ENCODE results near the gene GALNTL6.

GALNTL6 gene

GRCh38 chr4:171834640-171835039, 21.4 kb downstream of the GALNTL6 start:
- Histone ChIP-seq H3K9me2 (replicated peaks; ENCODE audit: low read depth, low read length) (no peaks in the 10 kb centered on the region), H3K4me2 (ENCODE audit: low read depth, low read length, poor library complexity, severe bottlenecking) (no peak overlapping the region), H3K27me3 (ENCODE audit: insufficient read depth, low read length, poor library complexity, severe bottlenecking) (no peaks in the 10 kb centered on the region), H3K36me3 (ENCODE audit: insufficient read depth, low read length) (no peaks in the 10 kb centered on the region), H3K79me2 (ENCODE audit: insufficient read depth, low read length) (no peaks in the 10 kb centered on the region), H4K20me1 (ENCODE audit: insufficient read depth, low read length, poor library complexity, severe bottlenecking) (no peaks in the 10 kb centered on the region), H3K9me3 (ENCODE audit: insufficient read depth, low read depth, low read length) (no peaks in the 10 kb centered on the region), H3K4me3 (ENCODE audit: low read length, poor library complexity, severe bottlenecking) (no peak overlapping the region), H3F3A (ENCODE audit: low read depth) (no peaks in the 10 kb centered on the region), H3K4me1 (ENCODE audit: insufficient read depth, low read length, poor library complexity, severe bottlenecking) (no peaks in the 10 kb centered on the region), H3K9ac (ENCODE audit: low read depth, low read length, poor library complexity, severe bottlenecking) (no peak overlapping the region), H2AFZ (ENCODE audit: low read length) (peak overlapping the region; percentile 54)
- TF ChIP-seq EZH2phosphoT487 (IDR thresholded peaks at IDR 0.05; ENCODE audit: borderline replicate concordance) (no peak), CTCF (conservative IDR thresholded peaks at IDR 0.05; ENCODE audit: low read length) (no peak)

DNA sequence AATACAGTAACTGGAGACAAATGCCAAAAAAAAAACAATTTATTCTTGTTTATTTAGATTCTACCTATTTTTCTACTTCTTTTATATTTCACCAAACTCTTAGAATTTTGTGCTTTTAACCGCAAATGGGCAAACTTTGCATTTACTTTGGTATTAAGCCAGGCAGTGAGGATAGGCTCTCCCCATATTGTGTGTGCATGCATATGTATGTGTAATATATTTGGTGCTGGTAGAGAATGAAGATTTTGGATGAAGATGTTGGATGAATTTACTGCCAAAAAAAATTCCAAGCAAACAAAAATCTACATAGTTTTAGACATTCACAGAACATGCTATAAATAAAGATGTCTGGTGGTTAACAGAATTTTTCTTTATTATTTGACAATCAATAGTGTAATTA, 30.3 kb downstream of the GALNTL6 start:
- Histone ChIP-seq H3K27me3 (ENCODE audit: insufficient read depth, low read length, poor library complexity, severe bottlenecking) (no peaks in the 10 kb centered on the region), H3F3A (ENCODE audit: low read depth) (no peaks in the 10 kb centered on the region), H3K9ac (ENCODE audit: low read depth, low read length, poor library complexity, severe bottlenecking) (no peak overlapping the region), H3K9me3 (ENCODE audit: insufficient read depth, low read depth, low read length) (no peaks in the 10 kb centered on the region), H3K4me1 (ENCODE audit: insufficient read depth, low read length, poor library complexity, severe bottlenecking) (no peaks in the 10 kb centered on the region), H3K9me2 (replicated peaks; ENCODE audit: low read depth, low read length) (no peaks in the 10 kb centered on the region), H2AFZ (ENCODE audit: low read length) (no peak overlapping the region), H3K79me2 (ENCODE audit: insufficient read depth, low read length) (no peaks in the 10 kb centered on the region), H3K36me3 (ENCODE audit: insufficient read depth, low read length) (no peaks in the 10 kb centered on the region), H3K4me3 (ENCODE audit: low read length, poor library complexity, severe bottlenecking) (no peak overlapping the region), H3K4me2 (ENCODE audit: low read depth, low read length, poor library complexity, severe bottlenecking) (no peak overlapping the region), H4K20me1 (ENCODE audit: insufficient read depth, low read length, poor library complexity, severe bottlenecking) (no peaks in the 10 kb centered on the region)
- TF ChIP-seq EZH2phosphoT487 (IDR thresholded peaks at IDR 0.05; ENCODE audit: borderline replicate concordance) = no peak
- no peak for TF ChIP-seq CTCF (conservative IDR thresholded peaks at IDR 0.05; ENCODE audit: low read length)

- no peaks in the 10 kb centered on the region for H3K9me3 ChIP-seq (ENCODE audit: insufficient read depth, low read depth, low read length)
- H4K20me1 ChIP-seq (ENCODE audit: insufficient read depth, low read length, poor library complexity, severe bottlenecking) = no peaks in the 10 kb centered on the region
- no peak overlapping the region for H3K4me2 ChIP-seq (ENCODE audit: low read depth, low read length, poor library complexity, severe bottlenecking)
- H3K36me3 ChIP-seq (ENCODE audit: insufficient read depth, low read length) = no peaks in the 10 kb centered on the region
- no peak overlapping the region for H3K9ac ChIP-seq (ENCODE audit: low read depth, low read length, poor library complexity, severe bottlenecking)
- no peak overlapping the region for H2AFZ ChIP-seq (ENCODE audit: low read length)
- no peaks in the 10 kb centered on the region for H3K27me3 ChIP-seq (ENCODE audit: insufficient read depth, low read length, poor library complexity, severe bottlenecking)
- H3F3A ChIP-seq (ENCODE audit: low read depth) = no peaks in the 10 kb centered on the region
- H3K4me3 ChIP-seq (ENCODE audit: low read length, poor library complexity, severe bottlenecking) = no peak overlapping the region
- TF ChIP-seq EZH2phosphoT487 (IDR thresholded peaks at IDR 0.05; ENCODE audit: borderline replicate concordance) (no peak), CTCF (conservative IDR thresholded peaks at IDR 0.05; ENCODE audit: low read length) (peak; percentile 82)
- no peaks in the 10 kb centered on the region for H3K79me2 ChIP-seq (ENCODE audit: insufficient read depth, low read length)
- H3K4me1 ChIP-seq (ENCODE audit: insufficient read depth, low read length, poor library complexity, severe bottlenecking) = no peaks in the 10 kb centered on the region
- H3K9me2 ChIP-seq (replicated peaks; ENCODE audit: low read depth, low read length) = no peaks in the 10 kb centered on the region
Measured at GRCh38 chr4:171846232-171846631, 33.0 kb downstream of the GALNTL6 start.
